Ovary (tissue), 3 donors: ENCODE results near the gene RUNX1.

Source experiments
- CTCF ChIP-seq, 3 donors: fragments of 450-650 bp in 2 of 3; fragments of 200-600 bp in 1 of 3; IDR thresholded peaks; one replicate each; pipeline versions ENCODE4 v1.5.1 to v1.8.0; 2016 to 2022; ENCODE audit warnings: antibody characterized with exemption in 3 of 3, mild to moderate bottlenecking in 1 of 3
- EP300 ChIP-seq: sonication (generic); formaldehyde crosslinking; IDR thresholded peaks from one replicate; pipeline ENCODE4 v1.6.1; 2017; ENCODE audit warnings: antibody characterized with exemption
- POLR2A ChIP-seq: fragments of 450-650 bp; IDR thresholded peaks from one replicate; pipeline ENCODE4 v1.6.1; 2017; ENCODE audit warnings: antibody characterized with exemption, mild to moderate bottlenecking, moderate library complexity
- donor health status: DM: no; HTN: no; CAD: no.

- TF ChIP-seq CTCF (IDR thresholded peaks at IDR 0.05): no peak
- no peak for TF ChIP-seq POLR2A
- TF ChIP-seq EP300: no peak
These were observed 265.3 kb downstream of the RUNX1 start for GRCh38 chr21:34783815-34784214.
